Measurements from ENCODE around the gene MBNL1.

Gene MBNL1

GRCh38 chr3:152466784-152467183 is 198.1 kb downstream of the MBNL1 start:
- peaks cover 37% of the 10 kb centered on the region for H3K36me3 ChIP-seq (ENCODE audit: insufficient read depth, low read length)
- H3K9ac ChIP-seq (ENCODE audit: low read depth, low read length), result no peak overlapping the region
- H3K27me3 ChIP-seq (ENCODE audit: control insufficient read depth, insufficient read depth, low read length), result no peaks in the 10 kb centered on the region
- H3K9me3 ChIP-seq (replicated peaks; ENCODE audit: low read length), result no peaks in the 10 kb centered on the region
- no peaks in the 10 kb centered on the region for H3K4me1 ChIP-seq (ENCODE audit: control insufficient read depth, insufficient read depth, low read length)
- no peak overlapping the region for H3K4me3 ChIP-seq (ENCODE audit: low read length)
- H3K4me2 ChIP-seq (ENCODE audit: low read length), result no peak overlapping the region

GRCh38 chr3:152469248-152470025 is 200.7 kb downstream of the MBNL1 start:
- no peak overlapping the region for H3K9ac ChIP-seq (ENCODE audit: low read depth, low read length)
- H3K27me3 ChIP-seq (ENCODE audit: control insufficient read depth, insufficient read depth, low read length), result no peaks in the 10 kb centered on the region
- peaks cover 18% of the 10 kb centered on the region for H3K36me3 ChIP-seq (ENCODE audit: insufficient read depth, low read length)
- H3K4me2 ChIP-seq (ENCODE audit: low read length), result no peak overlapping the region
- H3K4me3 ChIP-seq (ENCODE audit: low read length), result no peak overlapping the region
- no peaks in the 10 kb centered on the region for H3K4me1 ChIP-seq (ENCODE audit: control insufficient read depth, insufficient read depth, low read length)
- no peaks in the 10 kb centered on the region for H3K9me3 ChIP-seq (replicated peaks; ENCODE audit: low read length)

GRCh38 chr3:152470095-152470494 is 201.4 kb downstream of the MBNL1 start:
- Histone ChIP-seq H3K4me2 (ENCODE audit: low read length) (no peak overlapping the region), H3K9ac (ENCODE audit: low read depth, low read length) (no peak overlapping the region), H3K9me3 (replicated peaks; ENCODE audit: low read length) (no peaks in the 10 kb centered on the region), H3K4me1 (ENCODE audit: control insufficient read depth, insufficient read depth, low read length) (no peaks in the 10 kb centered on the region), H3K36me3 (ENCODE audit: insufficient read depth, low read length) (peaks cover 12% of the 10 kb centered on the region), H3K27me3 (ENCODE audit: control insufficient read depth, insufficient read depth, low read length) (no peaks in the 10 kb centered on the region), H3K4me3 (ENCODE audit: low read length) (no peak overlapping the region)

- H3K4me1 ChIP-seq (ENCODE audit: control insufficient read depth, insufficient read depth, low read length), result no peaks in the 10 kb centered on the region
- H3K9ac ChIP-seq (ENCODE audit: low read depth, low read length), result no peak overlapping the region
These were observed 202.2 kb downstream of the MBNL1 start for GRCh38 chr3:152470893-152471292.

GRCh38 chr3:152471814-152472671 is 203.3 kb downstream of the MBNL1 start:
- no peaks in the 10 kb centered on the region for H3K4me1 ChIP-seq (ENCODE audit: control insufficient read depth, insufficient read depth, low read length)
- H3K36me3 ChIP-seq (ENCODE audit: insufficient read depth, low read length), result no peaks in the 10 kb centered on the region
- no peak overlapping the region for H3K4me3 ChIP-seq (ENCODE audit: low read length)
- H3K4me2 ChIP-seq (ENCODE audit: low read length), result peak overlapping the region; percentile 39
- peak overlapping the region; percentile 49 for H3K9ac ChIP-seq (ENCODE audit: low read depth, low read length)
- no peaks in the 10 kb centered on the region for H3K27me3 ChIP-seq (ENCODE audit: control insufficient read depth, insufficient read depth, low read length)
- H3K9me3 ChIP-seq (replicated peaks; ENCODE audit: low read length), result no peaks in the 10 kb centered on the region

More at GRCh38 chr3:152470893-152471292, 202.2 kb downstream of the MBNL1 start:
- H3K4me3 ChIP-seq (ENCODE audit: low read length), result no peak overlapping the region
- no peak overlapping the region for H3K4me2 ChIP-seq (ENCODE audit: low read length)
- H3K9me3 ChIP-seq (replicated peaks; ENCODE audit: low read length), result no peaks in the 10 kb centered on the region
- peaks cover 4% of the 10 kb centered on the region for H3K36me3 ChIP-seq (ENCODE audit: insufficient read depth, low read length)
- H3K27me3 ChIP-seq (ENCODE audit: control insufficient read depth, insufficient read depth, low read length), result no peaks in the 10 kb centered on the region

GRCh38 chr3:152472672-152472954 is 203.9 kb downstream of the MBNL1 start:
- H3K9ac ChIP-seq (ENCODE audit: low read depth, low read length), result no peak overlapping the region

GRCh38 chr3:152474585-152474984 is 205.9 kb downstream of the MBNL1 start:
- no peak overlapping the region for H3K9ac ChIP-seq (ENCODE audit: low read depth, low read length)
- no peaks in the 10 kb centered on the region for H3K27me3 ChIP-seq (ENCODE audit: control insufficient read depth, insufficient read depth, low read length)
- no peak overlapping the region for H3K4me3 ChIP-seq (ENCODE audit: low read length)
- no peak overlapping the region for H3K4me2 ChIP-seq (ENCODE audit: low read length)
- no peaks in the 10 kb centered on the region for H3K9me3 ChIP-seq (replicated peaks; ENCODE audit: low read length)
- H3K36me3 ChIP-seq (ENCODE audit: insufficient read depth, low read length), result peaks cover 2% of the 10 kb centered on the region
- no peaks in the 10 kb centered on the region for H3K4me1 ChIP-seq (ENCODE audit: control insufficient read depth, insufficient read depth, low read length)

More at GRCh38 chr3:152472672-152472954, 203.9 kb downstream of the MBNL1 start:
- H3K9me3 ChIP-seq (replicated peaks; ENCODE audit: low read length), result no peaks in the 10 kb centered on the region
- H3K27me3 ChIP-seq (ENCODE audit: control insufficient read depth, insufficient read depth, low read length), result no peaks in the 10 kb centered on the region
- H3K36me3 ChIP-seq (ENCODE audit: insufficient read depth, low read length), result no peaks in the 10 kb centered on the region
- no peak overlapping the region for H3K4me2 ChIP-seq (ENCODE audit: low read length)
- H3K4me1 ChIP-seq (ENCODE audit: control insufficient read depth, insufficient read depth, low read length), result no peaks in the 10 kb centered on the region
- no peak overlapping the region for H3K4me3 ChIP-seq (ENCODE audit: low read length)

GRCh38 chr3:152477422-152477821 is 208.7 kb downstream of the MBNL1 start:
- H3K9me3 ChIP-seq (replicated peaks; ENCODE audit: low read length), result no peaks in the 10 kb centered on the region
- H3K27me3 ChIP-seq (ENCODE audit: control insufficient read depth, insufficient read depth, low read length), result no peaks in the 10 kb centered on the region
- H3K4me3 ChIP-seq (ENCODE audit: low read length), result no peak overlapping the region
- no peak overlapping the region for H3K4me2 ChIP-seq (ENCODE audit: low read length)
- peaks cover 2% of the 10 kb centered on the region for H3K36me3 ChIP-seq (ENCODE audit: insufficient read depth, low read length)
- no peak overlapping the region for H3K9ac ChIP-seq (ENCODE audit: low read depth, low read length)
- H3K4me1 ChIP-seq (ENCODE audit: control insufficient read depth, insufficient read depth, low read length), result no peaks in the 10 kb centered on the region

- no peaks in the 10 kb centered on the region for H3K27me3 ChIP-seq (ENCODE audit: control insufficient read depth, insufficient read depth, low read length)
- no peaks in the 10 kb centered on the region for H3K4me1 ChIP-seq (ENCODE audit: control insufficient read depth, insufficient read depth, low read length)
- no peak overlapping the region for H3K4me2 ChIP-seq (ENCODE audit: low read length)
- H3K4me3 ChIP-seq (ENCODE audit: low read length), result no peak overlapping the region
- H3K9me3 ChIP-seq (replicated peaks; ENCODE audit: low read length), result no peaks in the 10 kb centered on the region
- H3K9ac ChIP-seq (ENCODE audit: low read depth, low read length), result no peak overlapping the region
- H3K36me3 ChIP-seq (ENCODE audit: insufficient read depth, low read length), result peaks cover 2% of the 10 kb centered on the region
These were observed 211.7 kb downstream of the MBNL1 start for GRCh38 chr3:152480282-152480953.

GRCh38 chr3:152486364-152486763 is 217.6 kb downstream of the MBNL1 start:
- Histone ChIP-seq H3K9ac (ENCODE audit: low read depth, low read length) (no peak overlapping the region), H3K9me3 (replicated peaks; ENCODE audit: low read length) (no peaks in the 10 kb centered on the region), H3K36me3 (ENCODE audit: insufficient read depth, low read length) (no peaks in the 10 kb centered on the region), H3K4me2 (ENCODE audit: low read length) (no peak overlapping the region), H3K4me3 (ENCODE audit: low read length) (no peak overlapping the region), H3K4me1 (ENCODE audit: control insufficient read depth, insufficient read depth, low read length) (no peaks in the 10 kb centered on the region), H3K27me3 (ENCODE audit: control insufficient read depth, insufficient read depth, low read length) (no peaks in the 10 kb centered on the region)

GRCh38 chr3:152488449-152488848 is 219.7 kb downstream of the MBNL1 start:
- Histone ChIP-seq H3K4me1 (ENCODE audit: control insufficient read depth, insufficient read depth, low read length) (no peaks in the 10 kb centered on the region), H3K27me3 (ENCODE audit: control insufficient read depth, insufficient read depth, low read length) (no peaks in the 10 kb centered on the region), H3K36me3 (ENCODE audit: insufficient read depth, low read length) (no peaks in the 10 kb centered on the region), H3K4me3 (ENCODE audit: low read length) (no peak overlapping the region), H3K4me2 (ENCODE audit: low read length) (no peak overlapping the region), H3K9ac (ENCODE audit: low read depth, low read length) (no peak overlapping the region), H3K9me3 (replicated peaks; ENCODE audit: low read length) (no peaks in the 10 kb centered on the region)
